ENCODE results near the gene DMD.

GRCh38 chrX:31329298-31329697 is 1882.1 kb downstream of the DMD start:
- TF ChIP-seq, protein P1, sequence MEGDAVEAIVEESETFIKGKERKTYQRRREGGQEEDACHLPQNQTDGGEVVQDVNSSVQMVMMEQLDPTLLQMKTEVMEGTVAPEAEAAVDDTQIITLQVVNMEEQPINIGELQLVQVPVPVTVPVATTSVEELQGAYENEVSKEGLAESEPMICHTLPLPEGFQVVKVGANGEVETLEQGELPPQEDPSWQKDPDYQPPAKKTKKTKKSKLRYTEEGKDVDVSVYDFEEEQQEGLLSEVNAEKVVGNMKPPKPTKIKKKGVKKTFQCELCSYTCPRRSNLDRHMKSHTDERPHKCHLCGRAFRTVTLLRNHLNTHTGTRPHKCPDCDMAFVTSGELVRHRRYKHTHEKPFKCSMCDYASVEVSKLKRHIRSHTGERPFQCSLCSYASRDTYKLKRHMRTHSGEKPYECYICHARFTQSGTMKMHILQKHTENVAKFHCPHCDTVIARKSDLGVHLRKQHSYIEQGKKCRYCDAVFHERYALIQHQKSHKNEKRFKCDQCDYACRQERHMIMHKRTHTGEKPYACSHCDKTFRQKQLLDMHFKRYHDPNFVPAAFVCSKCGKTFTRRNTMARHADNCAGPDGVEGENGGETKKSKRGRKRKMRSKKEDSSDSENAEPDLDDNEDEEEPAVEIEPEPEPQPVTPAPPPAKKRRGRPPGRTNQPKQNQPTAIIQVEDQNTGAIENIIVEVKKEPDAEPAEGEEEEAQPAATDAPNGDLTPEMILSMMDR (IDR thresholded peaks at IDR 0.05): no peak
- TF ChIP-seq POLR2A (IDR thresholded peaks at IDR 0.05): no peak
